HG02759 (cell line): ENCODE data around the gene FXYD2.

Source experiments
- ATAC-seq: cut with Tn5 transposase; IDR thresholded peaks from one replicate; pipeline ENCODE4 v1.9.1; 2021; ENCODE audit warnings: mild to moderate bottlenecking, moderate library complexity; ENCODE audit not compliant: unreplicated experiment

FXYD2 gene

GRCh38 chr11:117770061-117770460 is 54.5 kb downstream of the FXYD2 start:
- ATAC-seq: no peak
